Right cardiac atrium (tissue), 5 donors: ENCODE results near the gene QSOX1. TPM values are rescaled to one million over a fixed set of nuclear protein-coding genes. Genes with fewer than 3 reads are reported as not detected.
"Not testable (repeated sequence)": the region's sequence is repeated elsewhere in the genome, so short reads cannot be mapped to it uniquely, and the experiment has no call there.

Source experiments
- ATAC-seq, 2 donors: fragments of 200-7000 bp; cut with Tn5 transposase; one replicate each; pipeline versions ENCODE4 v1.8.0 to v1.9.1; 2020; ENCODE audit warnings: moderate library complexity in 2 of 2, mild to moderate bottlenecking in 1 of 2
- DNase-seq, 3 donors: peaks; one replicate each; pipeline ENCODE4 v3.0.0-alpha.2; 2020
- H3K27ac ChIP-seq: one replicate; pipeline ENCODE4 v1.5.1; 2013; ENCODE audit warnings: mild to moderate bottlenecking, low read length, control low read depth, moderate library complexity
- H3K27me3 ChIP-seq: one replicate; pipeline ENCODE4 v1.6.1; 2013; ENCODE audit not compliant: control insufficient read depth, insufficient read depth
- H3K4me1 ChIP-seq: one replicate; pipeline ENCODE4 v1.6.1; 2013; ENCODE audit warnings: low read length; ENCODE audit not compliant: control insufficient read depth, insufficient read depth
- H3K4me3 ChIP-seq: one replicate; pipeline ENCODE4 v1.5.1; 2013; ENCODE audit warnings: low read length, control low read depth
- H3K9me3 ChIP-seq: one replicate; pipeline ENCODE4 v1.6.1; 2013; ENCODE audit warnings: low read length; ENCODE audit not compliant: control insufficient read depth
- WGBS: extraction: QIAGEN DNeasy Blood & Tissue Kit; methylation state at CpG from one replicate; pipeline ENCODE4 v1.1.7; 2013; 5-methylcytosine and 5-hydroxymethylcytosine counted together
- intact Hi-C, 4 donors: fragments of 100-400 bp; cut with DNase I; formaldehyde crosslinking; loops; one replicate each; pipeline versions ENCODE4 v1.11.0 to v1.14.0; 2022 to 2023
- polyA plus RNA-seq: library from polyadenylated mRNA; stranded (reverse); fragments of 200-250 nt; gene quantifications from one replicate; pipeline ENCODE4 v1.2.3, GENCODE V29; 2013
- total RNA-seq, 4 donors: library from RNA; stranded (reverse); fragmentation: NEBNext Ultra II Directional; extraction: Animal tissue kit (Norgen Biotek cat#: 25700); gene quantifications; one replicate each; pipeline ENCODE4 v1.2.1, GENCODE V29; 2021
- donor health status: healthy with polysubstance abuse.
- donor health status: DM: no; HTN: yes; CAD: no.
- donor health status: DM: no; HTN: no; CAD: no.
- donor health status: DM: no; HTN: yes; CAD: no; lungs with severe emphysema.
- donor health status: DM: yes; HTN: yes; CAD: no.

QSOX1 gene
- total and polyA plus RNA-seq, 5 donors: 218 to 399 (median 353) TPM

DNA sequence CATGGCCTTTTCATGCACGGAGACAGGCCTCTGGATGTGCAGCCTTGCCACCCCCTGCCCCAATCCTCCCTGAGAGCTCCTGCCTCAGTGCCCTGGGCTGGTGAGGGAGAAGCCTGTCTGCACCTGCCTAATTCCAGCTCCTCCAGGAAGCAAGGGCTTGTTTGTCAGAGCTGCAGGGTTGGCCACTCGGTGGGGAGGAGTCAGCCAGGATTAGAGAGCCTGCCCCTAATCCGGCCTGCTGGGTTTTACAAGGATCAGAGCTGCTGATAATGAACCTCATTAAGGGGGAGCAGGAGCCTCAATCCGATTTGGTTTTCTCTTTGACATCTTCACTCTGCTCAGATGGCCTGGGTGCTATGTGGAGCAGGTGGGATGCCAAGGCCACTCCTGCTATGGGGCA lies 43.5 kb downstream of the QSOX1 start:
- no peaks in the 10 kb centered on the region for H3K4me1 ChIP-seq
- H3K9me3 ChIP-seq: no peaks in the 10 kb centered on the region
- H3K27ac ChIP-seq: no peak overlapping the region
- no peak for ATAC-seq
- intact Hi-C loops: no loop called here
- no peak for DNase-seq
- WGBS: 79% methylated on average over 4 of the region's 4 CpGs
- H3K27me3 ChIP-seq: no peaks in the 10 kb centered on the region
- no peak overlapping the region for H3K4me3 ChIP-seq

- no peaks in the 10 kb centered on the region for H3K4me1 ChIP-seq
- DNase-seq (no peak), ATAC-seq (no peak)
- H3K27ac ChIP-seq: no peak overlapping the region
- H3K4me3 ChIP-seq: no peak overlapping the region
- no peaks in the 10 kb centered on the region for H3K27me3 ChIP-seq
- 92% methylated on average over 5 of the region's 5 CpGs for WGBS
- intact Hi-C loops: no loop called here
- H3K9me3 ChIP-seq: no peaks in the 10 kb centered on the region
These were observed 43.9 kb downstream of the QSOX1 start for GRCh38 chr1:180198611-180199010.

DNA sequence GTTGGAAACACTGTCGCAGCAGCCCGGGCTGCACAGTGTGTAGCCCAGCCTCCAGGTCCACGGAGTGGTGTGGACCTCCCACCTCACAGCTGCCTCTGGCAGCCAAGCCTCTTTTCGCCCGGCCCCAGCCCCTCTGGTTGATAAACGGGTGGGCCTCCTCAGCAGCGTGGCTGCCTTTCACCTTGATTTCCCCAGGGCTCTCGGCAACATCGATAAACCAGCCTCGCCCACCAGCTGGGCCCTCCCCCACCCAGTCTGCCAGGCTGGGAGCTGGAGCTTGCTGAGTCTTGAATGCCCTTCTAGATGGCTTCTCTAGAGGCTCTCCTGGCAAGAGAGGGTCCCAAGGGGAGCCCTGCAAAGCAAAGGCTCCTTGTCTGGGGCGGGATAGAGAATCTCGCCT lies 44.3 kb downstream of the QSOX1 start:
- intact Hi-C loops: no loop called here
- 89% methylated on average over 12 of the region's 12 CpGs for WGBS
- H3K9me3 ChIP-seq: no peaks in the 10 kb centered on the region
- no peaks in the 10 kb centered on the region for H3K4me1 ChIP-seq
- H3K27ac ChIP-seq: no peak overlapping the region
- H3K4me3 ChIP-seq: no peak overlapping the region
- no peak for DNase-seq
- H3K27me3 ChIP-seq: no peaks in the 10 kb centered on the region
- no peak for ATAC-seq

- ATAC-seq (no peak), DNase-seq (no peak)
- intact Hi-C loops: no loop called here
- no peaks in the 10 kb centered on the region for H3K9me3 ChIP-seq
- no peaks in the 10 kb centered on the region for H3K27me3 ChIP-seq
- H3K4me3 ChIP-seq: no peak overlapping the region
- 85% methylated on average over 7 of the region's 7 CpGs for WGBS
- H3K27ac ChIP-seq: no peak overlapping the region
- no peaks in the 10 kb centered on the region for H3K4me1 ChIP-seq
These were observed 47.0 kb downstream of the QSOX1 start for GRCh38 chr1:180201451-180202200.

DNA sequence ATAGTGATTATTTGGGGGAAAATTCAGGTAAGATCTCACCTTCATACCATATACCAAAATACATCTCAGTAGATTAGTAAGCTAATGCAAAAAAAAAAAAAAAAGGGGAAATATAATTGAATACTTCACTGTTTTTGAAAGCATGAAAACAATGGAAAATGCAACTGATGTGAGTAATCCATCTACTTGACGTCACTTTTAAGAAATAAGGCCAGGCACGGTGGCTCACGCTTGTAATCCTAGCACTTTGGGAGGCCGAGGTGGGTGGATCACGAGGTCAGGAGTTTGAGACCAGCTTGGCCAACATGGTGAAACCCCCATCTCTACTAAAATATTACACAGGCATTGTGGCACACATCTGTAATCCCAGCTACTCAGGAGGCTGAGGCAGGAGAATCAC lies 47.9 kb downstream of the QSOX1 start:
- 82% methylated on average over 5 of the region's 5 CpGs for WGBS
- H3K27ac ChIP-seq, H3K9me3 ChIP-seq, H3K27me3 ChIP-seq, intact Hi-C loops, DNase-seq, ATAC-seq, H3K4me3 ChIP-seq, H3K4me1 ChIP-seq: not testable (repeated sequence)

- DNase-seq (no peak), ATAC-seq (no peak)
- Histone ChIP-seq H3K9me3 (no peaks in the 10 kb centered on the region), H3K27me3 (no peaks in the 10 kb centered on the region), H3K27ac (no peak overlapping the region), H3K4me3 (no peak overlapping the region), H3K4me1 (no peaks in the 10 kb centered on the region)
- intact Hi-C loops: no loop called here
- WGBS: 77% methylated on average over 6 of the region's 6 CpGs
These were observed 49.6 kb downstream of the QSOX1 start for GRCh38 chr1:180204231-180204630.

GRCh38 chr1:180206581-180206980 lies 51.9 kb downstream of the QSOX1 start:
- intact Hi-C loops: no loop called here
- no peak for ATAC-seq

DNA sequence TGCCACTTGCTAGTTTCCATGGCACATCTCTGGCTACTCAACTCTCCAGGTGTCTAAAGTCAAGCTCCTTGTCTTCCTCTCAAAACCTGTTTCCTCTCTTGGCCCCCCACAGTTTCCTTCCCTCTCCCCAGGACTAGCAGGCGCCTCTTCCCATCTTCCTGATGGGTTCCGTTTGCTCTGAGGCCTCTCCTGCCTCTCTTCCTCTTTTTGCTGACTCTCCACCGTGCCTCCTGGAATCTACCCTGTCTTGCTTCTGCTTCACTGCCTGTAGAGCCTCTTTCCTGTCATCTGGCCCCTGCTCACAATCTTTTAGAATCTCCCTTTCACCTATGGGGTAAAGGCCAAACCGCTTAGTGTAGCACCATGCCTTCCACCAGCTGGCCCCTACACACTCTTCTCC lies 53.6 kb downstream of the QSOX1 start:
- no peaks in the 10 kb centered on the region for H3K27me3 ChIP-seq
- H3K9me3 ChIP-seq: no peaks in the 10 kb centered on the region
- intact Hi-C loops: no loop called here
- no peaks in the 10 kb centered on the region for H3K4me1 ChIP-seq
- no peak overlapping the region for H3K4me3 ChIP-seq
- ATAC-seq: no peak
- no peak for DNase-seq
- H3K27ac ChIP-seq: no peak overlapping the region
- 68% methylated on average over 4 of the region's 4 CpGs for WGBS

More at GRCh38 chr1:180206581-180206980, 51.9 kb downstream of the QSOX1 start:
- H3K27me3 ChIP-seq: no peaks in the 10 kb centered on the region
- H3K4me1 ChIP-seq: no peaks in the 10 kb centered on the region
- no peak for DNase-seq
- H3K27ac ChIP-seq: no peak overlapping the region
- 92% methylated on average over 3 of the region's 3 CpGs for WGBS
- H3K9me3 ChIP-seq: no peaks in the 10 kb centered on the region
- no peak overlapping the region for H3K4me3 ChIP-seq

- Histone ChIP-seq H3K27ac (no peak overlapping the region), H3K9me3 (no peaks in the 10 kb centered on the region), H3K4me3 (no peak overlapping the region), H3K27me3 (no peaks in the 10 kb centered on the region), H3K4me1 (no peaks in the 10 kb centered on the region)
- ATAC-seq: no peak
- intact Hi-C loops: no loop called here
- no peak for DNase-seq
- WGBS: 77% methylated on average over 4 of the region's 4 CpGs
These were observed 55.4 kb downstream of the QSOX1 start for GRCh38 chr1:180210008-180210620.

DNA sequence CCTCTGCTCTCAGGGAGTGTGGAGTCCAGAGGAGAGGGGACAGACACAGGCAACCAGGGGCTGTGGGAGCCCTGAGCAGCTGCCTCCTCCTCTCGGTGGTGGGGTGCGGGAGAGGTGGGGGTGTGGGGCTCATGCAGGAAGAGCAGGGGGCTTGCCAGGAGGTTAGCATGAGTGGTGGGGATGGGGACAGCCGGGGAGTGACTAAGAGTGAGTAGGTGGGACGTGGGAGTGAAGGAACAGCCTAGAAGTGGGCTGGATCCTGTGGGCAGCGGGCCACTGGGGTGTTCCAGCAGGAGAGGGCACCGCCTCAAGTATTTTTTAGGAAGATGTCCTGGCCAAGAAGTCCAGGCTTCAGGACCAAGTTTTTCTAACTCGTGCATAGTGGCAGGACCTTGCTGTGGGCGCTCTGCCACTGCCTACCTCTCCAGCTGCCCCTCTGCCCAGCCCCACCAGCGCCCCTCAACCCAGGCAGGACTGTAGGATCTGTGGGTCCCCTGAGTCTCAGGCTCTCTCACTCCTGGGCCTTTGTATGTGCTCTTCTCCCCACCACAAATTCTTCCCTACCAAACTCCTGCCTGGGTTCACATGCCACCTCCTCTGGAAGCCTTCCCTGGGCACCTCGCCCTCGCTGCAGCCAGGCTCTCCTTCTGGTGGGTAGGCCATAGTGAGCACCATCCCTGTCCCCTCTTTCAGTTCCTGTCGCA lies 56.6 kb downstream of the QSOX1 start:
- no peaks in the 10 kb centered on the region for H3K4me1 ChIP-seq
- no peaks in the 10 kb centered on the region for H3K9me3 ChIP-seq
- intact Hi-C loops: no loop called here
- H3K4me3 ChIP-seq: no peak overlapping the region
- 88% methylated on average over 12 of the region's 12 CpGs for WGBS
- DNase-seq (no peak), ATAC-seq (no peak)
- H3K27me3 ChIP-seq: no peaks in the 10 kb centered on the region
- H3K27ac ChIP-seq: no peak overlapping the region

- no peaks in the 10 kb centered on the region for H3K27me3 ChIP-seq
- H3K4me1 ChIP-seq: no peaks in the 10 kb centered on the region
- no peak overlapping the region for H3K27ac ChIP-seq
- H3K9me3 ChIP-seq: no peaks in the 10 kb centered on the region
- no peak overlapping the region for H3K4me3 ChIP-seq
- ATAC-seq (no peak), DNase-seq (no peak)
- intact Hi-C loops: no loop called here
- WGBS: 69% methylated on average over 8 of the region's 8 CpGs
These were observed 57.2 kb downstream of the QSOX1 start for GRCh38 chr1:180211860-180212229.
